K562 (cell line): ENCODE data around the gene SEMA3C. TPM values are rescaled to one million over a fixed set of nuclear protein-coding genes. Genes with fewer than 3 reads are reported as not detected.

Experiments used
- ATAC-seq: fragments of 200-7000 bp; cut with Tn5 transposase; 3 replicates; pipeline ENCODE4 v1.9.1; 2020; ENCODE audit warnings: moderate library complexity
- BruUV-seq: library from RNA; stranded (reverse); fragments of 400-500 nt; replicated peaks from 2 replicates; lab custom pipeline; 2021; lab: Mats Ljungman, UMichigan
- CTCF ChIA-PET: fragments of 300-600 bp; formaldehyde crosslinking; extraction: SDS; loops from one replicate; lab custom pipeline; 2021; ENCODE audit warnings: low intra/inter-chr PET ratio; lab: Yijun Ruan, JAX
- POLR2A ChIA-PET: fragments of 300-600, 350-650 bp; sonication (Branson Sonifier 250); formaldehyde crosslinking; extraction: SDS; loops from one replicate; lab custom pipeline; 2021; ENCODE audit warnings: antibody characterized with exemption, inconsistent platforms; lab: Yijun Ruan, JAX
- DNase-seq, 4 experiments: peaks; one replicate each; pipeline versions ENCODE4 v3.0.0 to v3.0.0-alpha.2; 2011 to 2018; ENCODE audit warnings: low spot score in 3 of 4, mixed read lengths in 3 of 4; ENCODE audit errors: extremely low read depth in 1 of 4
- FAIRE-seq: peaks from 2 replicates; lab custom pipeline; 2011; peaks lifted over from hg19 to GRCh38; lab: Jason Lieb, UNC
- H2AFZ ChIP-seq: 2 replicates; pipeline ENCODE4 v1.6.0; 2011; ENCODE audit warnings: low read depth, low read length, control low read depth, inconsistent platforms
- H3K27ac ChIP-seq: fragments of 200-600 bp; 3 replicates; pipeline ENCODE4 v1.8.0; 2011; ENCODE audit warnings: low read depth, mild to moderate bottlenecking, control low read depth, inconsistent platforms, low read length, moderate library complexity, mixed read lengths; ENCODE audit errors: extremely low read depth
- H3K27me3 ChIP-seq, 2 experiments: fragments of 300-600 bp in 1 of 2; 2 replicates in 1 of 2; 3 replicates in 1 of 2; pipeline versions ENCODE4 v1.6.0 to v1.8.0; 2011; ENCODE audit warnings: inconsistent platforms in 2 of 2, low read length in 2 of 2, mild to moderate bottlenecking in 1 of 2, mixed read lengths in 1 of 2, moderate library complexity in 1 of 2; ENCODE audit not compliant: control insufficient read depth in 2 of 2, insufficient read depth in 2 of 2
- H3K36me3 ChIP-seq: fragments of 300-600 bp; 3 replicates; pipeline ENCODE4 v1.8.0; 2011; ENCODE audit warnings: mild to moderate bottlenecking, low read length, inconsistent platforms; ENCODE audit not compliant: control insufficient read depth, insufficient read depth
- H3K4me1 ChIP-seq, 2 experiments: fragments of 200-600 bp in 1 of 2; replicated peaks in 1 of 2; 2 replicates in 1 of 2; 3 replicates in 1 of 2; pipeline versions ENCODE4 v1.5.1 to v1.8.0; 2011; ENCODE audit warnings: inconsistent platforms in 2 of 2, low read length in 2 of 2, mild to moderate bottlenecking in 1 of 2, mixed read lengths in 1 of 2, moderate library complexity in 1 of 2; ENCODE audit not compliant: control insufficient read depth in 2 of 2, insufficient read depth in 2 of 2
- H3K4me2 ChIP-seq: 2 replicates; pipeline ENCODE4 v1.6.1; 2011; ENCODE audit warnings: low read length, control low read depth, inconsistent platforms, mixed read lengths; ENCODE audit not compliant: insufficient read depth
- H3K4me3 ChIP-seq: fragments of 200-600 bp; sonication (generic), shearing (Covaris generic); 2 replicates; pipeline ENCODE4 v1.5.1; 2016; ENCODE audit warnings: control low read depth, inconsistent platforms
- H3K79me2 ChIP-seq: fragments of 200-600 bp; 3 replicates; pipeline ENCODE4 v1.8.0; 2011; ENCODE audit warnings: low read length, inconsistent platforms; ENCODE audit not compliant: control insufficient read depth, insufficient read depth
- H3K9ac ChIP-seq, 2 experiments: 2 replicates each; pipeline versions ENCODE4 v1.6.0 to v1.6.1; 2011; ENCODE audit warnings: low read depth in 2 of 2, low read length in 2 of 2, control low read depth in 1 of 2, inconsistent platforms in 1 of 2, mild to moderate bottlenecking in 1 of 2, mixed read lengths in 1 of 2; ENCODE audit not compliant: insufficient read depth in 1 of 2
- H3K9me1 ChIP-seq: one replicate; pipeline ENCODE4 v1.6.0; 2011; ENCODE audit warnings: inconsistent platforms, mild to moderate bottlenecking, low read length, moderate library complexity; ENCODE audit not compliant: control insufficient read depth, insufficient read depth
- H3K9me3 ChIP-seq: replicated peaks from 2 replicates; pipeline ENCODE4 v1.5.1; 2011; ENCODE audit warnings: low read depth, low read length, inconsistent platforms; ENCODE audit not compliant: control insufficient read depth, insufficient read depth
- H4K20me1 ChIP-seq: replicated peaks from 2 replicates; pipeline ENCODE4 v1.6.1; 2011; ENCODE audit warnings: low read length, inconsistent platforms, mixed read lengths; ENCODE audit not compliant: control insufficient read depth, insufficient read depth
- ARHGAP35 ChIP-seq: fragments of 450-650 bp; IDR thresholded peaks from 2 replicates; pipeline ENCODE4 v1.6.1; 2018; ENCODE audit not compliant: partially characterized antibody
- HMG20B ChIP-seq: fragments of 250-450 bp; sonication (Bioruptor Pico); IDR thresholded peaks from 2 replicates; pipeline ENCODE4 v1.5.0; 2021; ENCODE audit warnings: mild to moderate bottlenecking
- MBD2 ChIP-seq: sonication (generic); IDR thresholded peaks from 2 replicates; pipeline ENCODE4 v1.6.1; 2016; ENCODE audit warnings: low read depth, borderline replicate concordance
- NCOA4 ChIP-seq: fragments of 450-650 bp; IDR thresholded peaks from 2 replicates; pipeline ENCODE4 v1.6.1; 2018; ENCODE audit warnings: mild to moderate bottlenecking; ENCODE audit not compliant: partially characterized antibody
- POLR2A ChIP-seq: fragments of 450-650 bp; conservative IDR thresholded peaks from 2 replicates; pipeline ENCODE4 v1.6.1; 2016
- PTBP1 ChIP-seq: fragments of 200-400 bp; formaldehyde crosslinking; IDR thresholded peaks from 2 replicates; pipeline ENCODE4 v1.6.1; 2017; ENCODE audit warnings: low read depth, low read length
- SREBF2 ChIP-seq: sonication (generic); formaldehyde crosslinking; IDR thresholded peaks from 2 replicates; pipeline ENCODE4 v1.4.0; 2020; ENCODE audit warnings: mild to moderate bottlenecking, missing genetic modification reagents
- TFAP4 ChIP-seq: sonication (generic); formaldehyde crosslinking; IDR thresholded peaks from 2 replicates; pipeline ENCODE4 v1.8.0; 2022; ENCODE audit warnings: missing genetic modification reagents, mild to moderate bottlenecking, moderate library complexity, borderline replicate concordance
- TRIM25 ChIP-seq: fragments of 450-650 bp; IDR thresholded peaks from 2 replicates; pipeline ENCODE4 v1.7.0; 2016; ENCODE audit warnings: borderline replicate concordance
- ZNF586 ChIP-seq: fragments of 450-650 bp; formaldehyde crosslinking; conservative IDR thresholded peaks from 2 replicates; pipeline ENCODE4 v1.4.0; 2020; ENCODE audit warnings: mild to moderate bottlenecking, moderate library complexity
- WGBS: fragments of 100-300 bp; shearing (Covaris generic); methylation state at CpG from one replicate; pipeline ENCODE4 v1.1.6; 2016; ENCODE audit warnings: low coverage, mixed read lengths; ENCODE audit not compliant: insufficient coverage; ENCODE audit errors: missing lambda C conversion rate; 5-methylcytosine and 5-hydroxymethylcytosine counted together
- in situ Hi-C: fragments of 300-500 bp; cut with MboI; formaldehyde crosslinking; loops from 4 replicates; pipeline ENCODE4 v1.15.0; 2018; ENCODE audit warnings: inconsistent platforms, mixed read lengths
- intact Hi-C: fragments of 100-400 bp; cut with micrococcal nuclease; formaldehyde crosslinking; loops from 2 replicates; pipeline ENCODE4 v1.14.2; 2022
- polyA plus RNA-seq, 8 experiments: library from polyadenylated mRNA; depleted of rRNA in 4 of 8; stranded (reverse) in 5 of 8; unstranded in 3 of 8; fragments of >200 nt; fragmentation: Nextera tagmentation in 2 of 8; fragmentation: Illumina TruSeq in 1 of 8; extraction: Ambion mirVana in 2 of 8; extraction: Trizol in 1 of 8; gene quantifications; 2 replicates each; pipeline versions ENCODE4 v1.2.1 to v1.2.3, GENCODE V29; 2011 to 2014; ENCODE audit warnings: inconsistent platforms in 1 of 8, missing spikeins in 1 of 8
- total RNA-seq, 7 experiments: library from RNA; depleted of rRNA in 6 of 7; stranded (reverse); fragments of >200 nt in 6 of 7; fragmentation: Illumina TruSeq in 2 of 7; extraction: Trizol in 2 of 7; gene quantifications; 2 replicates each; pipeline versions ENCODE4 v1.2.1 to v1.2.3, GENCODE V29; 2011 to 2021; ENCODE audit warnings: low replicate concordance in 1 of 7

SEMA3C gene
- total and polyA plus RNA-seq, 9 of the 15 experiments (the other 6 are each of a cell fraction or from before 2014, with no cell fraction given), result 0.04 to 0.36 (median 0.12) TPM; not detected in 3

DNA sequence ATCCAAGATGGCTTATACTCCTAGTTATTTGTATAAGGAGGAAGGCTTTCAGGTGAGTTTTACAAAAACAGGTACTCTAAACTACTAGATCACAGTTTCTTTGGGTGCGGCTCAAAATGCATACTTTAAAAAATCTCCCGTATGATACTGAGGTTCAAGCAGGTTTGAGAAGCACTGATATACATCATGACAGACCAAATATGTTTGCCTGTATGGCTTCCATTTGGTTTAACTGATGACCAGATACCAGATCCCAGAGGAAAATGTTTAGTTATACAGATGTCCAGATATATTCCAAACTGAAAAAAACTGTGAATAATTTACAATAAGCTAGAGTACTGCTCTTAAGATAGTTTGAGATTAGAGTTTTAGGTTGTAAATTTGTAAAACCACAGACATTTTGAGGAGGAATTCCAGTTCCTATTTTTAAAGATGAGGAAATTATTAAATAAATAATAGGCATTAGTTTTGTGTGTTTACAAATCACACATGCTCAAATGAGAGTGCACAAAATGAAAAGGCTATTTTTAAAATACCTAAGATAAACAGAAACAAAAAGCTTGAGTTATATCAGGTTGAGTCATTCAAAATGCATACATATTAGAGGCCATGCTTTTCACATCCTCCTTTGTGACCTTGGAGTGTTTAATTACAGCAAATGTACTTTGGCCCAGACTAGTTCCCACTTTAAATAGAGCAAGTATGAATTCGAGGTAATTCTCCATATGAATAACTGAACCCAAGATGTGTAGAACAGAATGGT is 60.5 kb downstream of the SEMA3C start:
- Histone ChIP-seq H3K4me3 (no peak overlapping the region), H3K27ac (no peak overlapping the region), H3K9me1 (no peaks in the 10 kb centered on the region), H3K9me3 (no peaks in the 10 kb centered on the region), H3K79me2 (no peaks in the 10 kb centered on the region), H3K4me1 (no peaks in the 10 kb centered on the region), H4K20me1 (no peaks in the 10 kb centered on the region), H3K27me3 (no peaks in the 10 kb centered on the region), H2AFZ (no peak overlapping the region), H3K36me3 (no peaks in the 10 kb centered on the region), H3K4me2 (no peak overlapping the region), H3K9ac (no peak overlapping the region)
- TF ChIP-seq PTBP1 (no peak), ARHGAP35 (no peak), ZNF586 (CRISPR knock-in tag) (no peak), TFAP4 (CRISPR knock-in tag) (no peak), MBD2 (no peak), HMG20B (CRISPR knock-in tag) (no peak), POLR2A (no peak), TRIM25 (no peak), SREBF2 (CRISPR knock-in tag) (no peak), NCOA4 (no peak)
- intact Hi-C loops, result no loop called here
- in situ Hi-C loops, result no loop called here
- 3% methylated on average over 3 of the region's 3 CpGs for WGBS
- ChIA-PET CTCF (no interaction called here), POLR2A (no interaction called here)
- no peak for DNase-seq
- BruUV-seq, result no TSS peak
- no peak for ATAC-seq
- no peak for FAIRE-seq
